ENCODE results near the gene KLHL29.

The KLHL29 gene

GRCh38 chr2:23698116-23698693 is 313.2 kb downstream of the KLHL29 start:
- ATAC-seq (ENCODE audit: insufficient read depth, low read depth) (no peak), DNase-seq (no peak)
- no peak for TF ChIP-seq CTCF (IDR thresholded peaks at IDR 0.05; ENCODE audit: borderline replicate concordance, extremely low read depth, low read length, poor library complexity, severe bottlenecking)
- no peak for TF ChIP-seq EZH2 (IDR thresholded peaks at IDR 0.05; ENCODE audit: borderline replicate concordance, low read depth, low read length, severe bottlenecking)
- Histone ChIP-seq H3K27me3 (ENCODE audit: insufficient read depth, low read length, poor library complexity) (no peaks in the 10 kb centered on the region), H3K27ac (ENCODE audit: low read length) (no peak overlapping the region), H3K4me3 (ENCODE audit: low read depth in 1 of 2, low read length in 2 of 2) (no peak overlapping the region), H3K4me1 (ENCODE audit: insufficient read depth, low read length) (no peaks in the 10 kb centered on the region), H3K9ac (ENCODE audit: low read depth, low read length) (no peak overlapping the region), H3K4me2 (ENCODE audit: insufficient read depth, low read length) (no peak overlapping the region), H3K79me2 (ENCODE audit: insufficient read depth, low read length) (no peaks in the 10 kb centered on the region), H4K20me1 (ENCODE audit: insufficient read depth, low read length) (no peaks in the 10 kb centered on the region), H3K9me3 (ENCODE audit: insufficient read depth, low read length, severe bottlenecking) (no peaks in the 10 kb centered on the region), H3K36me3 (ENCODE audit: insufficient read depth, low read length) (no peaks in the 10 kb centered on the region), H2AFZ (ENCODE audit: low read depth, low read length) (no peak overlapping the region)

- Histone ChIP-seq H3K4me2 (ENCODE audit: insufficient read depth, low read length) (no peak overlapping the region), H3K27ac (ENCODE audit: low read length) (no peak overlapping the region), H4K20me1 (ENCODE audit: insufficient read depth, low read length) (no peaks in the 10 kb centered on the region), H3K4me3 (ENCODE audit: low read depth in 1 of 2, low read length in 2 of 2) (no peak overlapping the region), H3K9me3 (ENCODE audit: insufficient read depth, low read length, severe bottlenecking) (no peaks in the 10 kb centered on the region), H3K27me3 (ENCODE audit: insufficient read depth, low read length, poor library complexity) (no peaks in the 10 kb centered on the region), H3K9ac (ENCODE audit: low read depth, low read length) (no peak overlapping the region), H3K4me1 (ENCODE audit: insufficient read depth, low read length) (no peaks in the 10 kb centered on the region), H3K36me3 (ENCODE audit: insufficient read depth, low read length) (no peaks in the 10 kb centered on the region), H3K79me2 (ENCODE audit: insufficient read depth, low read length) (no peaks in the 10 kb centered on the region), H2AFZ (ENCODE audit: low read depth, low read length) (no peak overlapping the region)
- ATAC-seq (ENCODE audit: insufficient read depth, low read depth) (no peak), DNase-seq (no peak)
- TF ChIP-seq EZH2 (IDR thresholded peaks at IDR 0.05; ENCODE audit: borderline replicate concordance, low read depth, low read length, severe bottlenecking): no peak
- TF ChIP-seq CTCF (IDR thresholded peaks at IDR 0.05; ENCODE audit: borderline replicate concordance, extremely low read depth, low read length, poor library complexity, severe bottlenecking): no peak
These were observed 314.0 kb downstream of the KLHL29 start for GRCh38 chr2:23698721-23699579.

- no peaks in the 10 kb centered on the region for H3K79me2 ChIP-seq (ENCODE audit: insufficient read depth, low read length)
- ATAC-seq (ENCODE audit: insufficient read depth, low read depth): no peak
These were observed 314.6 kb downstream of the KLHL29 start for GRCh38 chr2:23699580-23699925.

More at GRCh38 chr2:23699580-23699925, 314.6 kb downstream of the KLHL29 start:
- H4K20me1 ChIP-seq (ENCODE audit: insufficient read depth, low read length): no peaks in the 10 kb centered on the region
- no peak overlapping the region for H2AFZ ChIP-seq (ENCODE audit: low read depth, low read length)
- H3K4me2 ChIP-seq (ENCODE audit: insufficient read depth, low read length): no peak overlapping the region
- H3K36me3 ChIP-seq (ENCODE audit: insufficient read depth, low read length): no peaks in the 10 kb centered on the region
- H3K27me3 ChIP-seq (ENCODE audit: insufficient read depth, low read length, poor library complexity): no peaks in the 10 kb centered on the region
- H3K27ac ChIP-seq (ENCODE audit: low read length): no peak overlapping the region
- no peak for TF ChIP-seq CTCF (IDR thresholded peaks at IDR 0.05; ENCODE audit: borderline replicate concordance, extremely low read depth, low read length, poor library complexity, severe bottlenecking)
- no peak for TF ChIP-seq EZH2 (IDR thresholded peaks at IDR 0.05; ENCODE audit: borderline replicate concordance, low read depth, low read length, severe bottlenecking)
- H3K9me3 ChIP-seq (ENCODE audit: insufficient read depth, low read length, severe bottlenecking): no peaks in the 10 kb centered on the region
- no peak overlapping the region for H3K4me3 ChIP-seq (ENCODE audit: low read depth in 1 of 2, low read length in 2 of 2)
- no peak for DNase-seq
- H3K4me1 ChIP-seq (ENCODE audit: insufficient read depth, low read length): no peaks in the 10 kb centered on the region
- no peak overlapping the region for H3K9ac ChIP-seq (ENCODE audit: low read depth, low read length)

Data from DND-41 (cell line).